PC-9 (cell line): Measurements from ENCODE around the gene STAT5B. TPM values are rescaled to one million over a fixed set of nuclear protein-coding genes. Genes with fewer than 3 reads are reported as not detected.

Source experiments
- BruUV-seq: library from RNA; stranded (reverse); fragments of 400-500 nt; replicated peaks from 2 replicates; lab custom pipeline; 2021; lab: Mats Ljungman, UMichigan
- CTCF ChIA-PET: fragments of 300-600 bp; sonication (Branson Sonifier 250); formaldehyde crosslinking; loops from one replicate; lab custom pipeline; 2022; ENCODE audit warnings: antibody characterized with exemption; lab: Charles Lee
- POLR2A ChIA-PET: fragments of 300-600 bp; sonication (Branson Sonifier 250); formaldehyde crosslinking; loops from one replicate; lab custom pipeline; 2022; ENCODE audit warnings: antibody characterized with exemption; ENCODE audit not compliant: unreplicated experiment; lab: Charles Lee
- DNase-seq, 2 experiments: peaks; one replicate each; pipeline versions ENCODE4 v3.0.0 to v3.0.0-alpha.2; 2015 to 2022; ENCODE audit warnings: mixed read lengths in 1 of 2
- H2AFZ ChIP-seq: fragments of 200-600 bp; sonication (generic); 2 replicates; pipeline ENCODE4 v1.8.1; 2017; ENCODE audit warnings: antibody characterized with exemption
- H3F3A ChIP-seq: fragments of 200-600 bp; sonication (generic); 2 replicates; pipeline ENCODE4 v1.8.1; 2017; ENCODE audit warnings: antibody characterized with exemption, mild to moderate bottlenecking, low read depth; ENCODE audit not compliant: insufficient read depth
- H3K27ac ChIP-seq: fragments of 200-600 bp; sonication (generic); 2 replicates; pipeline ENCODE4 v1.6.1; 2016; ENCODE audit warnings: mixed run types
- H3K27me3 ChIP-seq: fragments of 200-600 bp; sonication (generic); 2 replicates; pipeline ENCODE4 v1.6.1; 2016; ENCODE audit warnings: low read depth, mixed run types; ENCODE audit not compliant: insufficient read depth
- H3K36me3 ChIP-seq: fragments of 200-600 bp; sonication (generic); 2 replicates; pipeline ENCODE4 v1.6.1; 2016; ENCODE audit warnings: low read depth, mixed run types
- H3K4me1 ChIP-seq: fragments of 200-600 bp; sonication (generic); replicated peaks from 2 replicates; pipeline ENCODE4 v1.6.1; 2016; ENCODE audit warnings: mixed run types; ENCODE audit not compliant: insufficient read depth
- H3K4me2 ChIP-seq: fragments of 200-600 bp; sonication (generic); 2 replicates; pipeline ENCODE4 v1.6.1; 2017; ENCODE audit warnings: mixed run types
- H3K4me3 ChIP-seq: fragments of 200-600 bp; sonication (generic); 2 replicates; pipeline ENCODE4 v1.6.1; 2016; ENCODE audit warnings: mixed run types
- H3K79me2 ChIP-seq: fragments of 200-600 bp; sonication (generic); 2 replicates; pipeline ENCODE4 v1.6.1; 2017; ENCODE audit warnings: low read depth, mixed run types
- H3K9me2 ChIP-seq: fragments of 200-600 bp; sonication (generic); 2 replicates; pipeline ENCODE4 v1.8.1; 2017; ENCODE audit warnings: mild to moderate bottlenecking; ENCODE audit not compliant: insufficient read depth
- H3K9me3 ChIP-seq: fragments of 200-600 bp; sonication (generic); 2 replicates; pipeline ENCODE4 v1.8.1; 2016; ENCODE audit warnings: low read depth; ENCODE audit not compliant: insufficient read depth
- H4K20me1 ChIP-seq: fragments of 200-600 bp; sonication (generic); 2 replicates; pipeline ENCODE4 v1.8.1; 2017; ENCODE audit not compliant: insufficient read depth
- CTCF ChIP-seq: fragments of 200-600 bp; sonication (generic); conservative IDR thresholded peaks from 2 replicates; pipeline ENCODE4 v1.6.1; 2017; ENCODE audit warnings: mixed run types, antibody characterized with exemption, mild to moderate bottlenecking, moderate library complexity
- EZH2 ChIP-seq: fragments of 200-600 bp; sonication (generic); IDR thresholded peaks from 2 replicates; pipeline ENCODE4 v1.8.0; 2017; ENCODE audit warnings: antibody characterized with exemption, low read depth
- intact Hi-C: fragments of 100-400 bp; cut with micrococcal nuclease; formaldehyde crosslinking; loops from one replicate; pipeline ENCODE4 v1.10.0; 2022; ENCODE audit not compliant: unreplicated experiment
- total RNA-seq: library from RNA; stranded (reverse); gene quantifications from 2 replicates; pipeline ENCODE4 v1.2.3, GENCODE V29; 2021

STAT5B gene
- total RNA-seq, 1 experiment from 2014 or later, result 19.5 TPM

- TF ChIP-seq CTCF, result no peak
- no peak for TF ChIP-seq EZH2
- Histone ChIP-seq H3K4me1 (no peaks in the 10 kb centered on the region), H2AFZ (no peak overlapping the region), H3K4me2 (no peak overlapping the region), H4K20me1 (no peaks in the 10 kb centered on the region), H3K79me2 (no peaks in the 10 kb centered on the region), H3K27me3 (peaks cover 23% of the 10 kb centered on the region), H3K27ac (no peak overlapping the region), H3K9me2 (no peaks in the 10 kb centered on the region), H3K36me3 (no peaks in the 10 kb centered on the region), H3K4me3 (no peak overlapping the region), H3F3A (no peaks in the 10 kb centered on the region), H3K9me3 (no peaks in the 10 kb centered on the region)
- POLR2A ChIA-PET, result no interaction called here
- intact Hi-C loops, result no loop called here
- BruUV-seq, result no TSS peak
- DNase-seq, result no peak
- CTCF ChIA-PET, result no interaction called here
These were observed 7.8 kb upstream of the STAT5B start for GRCh38 chr17:42284024-42284369.

DNA sequence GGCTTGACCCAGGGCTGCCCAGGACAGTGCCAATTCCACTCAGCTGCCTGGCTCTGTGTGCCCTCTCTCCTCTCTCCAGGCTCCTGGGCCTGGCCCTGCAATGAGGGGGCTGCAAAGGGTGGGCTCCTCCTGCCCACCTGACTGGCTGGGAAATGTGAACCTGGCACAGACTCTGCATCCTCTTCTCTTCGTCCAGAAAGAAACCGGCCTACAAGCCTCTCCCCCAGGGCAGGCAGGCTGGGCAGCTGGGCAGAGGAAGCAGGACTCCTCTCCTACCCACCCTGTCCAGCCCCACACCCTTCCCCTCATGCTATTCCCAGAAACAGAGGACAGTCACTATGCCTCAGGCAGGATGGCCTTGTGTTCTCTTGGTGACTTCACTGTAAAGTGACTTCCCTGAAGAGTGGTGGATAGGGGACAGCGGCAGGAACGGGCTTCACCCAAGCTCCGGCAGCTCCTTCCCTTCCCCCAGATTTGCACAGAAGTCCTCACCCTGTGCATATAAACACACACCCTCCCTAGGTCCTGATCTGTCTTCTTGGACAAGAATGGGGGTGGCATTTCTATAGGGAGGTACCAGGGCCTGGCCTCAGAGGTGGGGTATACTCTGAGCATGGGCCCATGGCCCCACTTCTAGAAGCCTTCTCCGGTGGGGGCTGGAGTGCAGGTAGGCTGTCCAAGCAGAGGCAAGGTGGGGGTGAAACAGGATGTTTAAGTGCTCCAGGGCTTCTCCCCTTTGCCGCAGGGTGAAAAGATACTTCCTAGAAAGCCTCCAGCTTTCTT is 7.2 kb upstream of the STAT5B start:
- H3K27ac ChIP-seq, result no peak overlapping the region

GRCh38 chr17:42282478-42283080 is 6.4 kb upstream of the STAT5B start:
- no peaks in the 10 kb centered on the region for H3K4me1 ChIP-seq
- no peaks in the 10 kb centered on the region for H3K9me3 ChIP-seq
- no peak overlapping the region for H2AFZ ChIP-seq
- CTCF ChIA-PET, result interaction anchor here (0.7 kb wide), 1 partner anchor 42 kb away, joined by 3 read pairs; no protein-coding TSS in a partner anchor
- no peak for TF ChIP-seq CTCF
- no peak for TF ChIP-seq EZH2
- no peak overlapping the region for H3K4me2 ChIP-seq
- H3K9me2 ChIP-seq, result no peaks in the 10 kb centered on the region
- no peak overlapping the region for H3K27ac ChIP-seq
- intact Hi-C loops, result no loop called here
- no peak overlapping the region for H3K4me3 ChIP-seq
- H3K27me3 ChIP-seq, result peaks cover 10% of the 10 kb centered on the region
- POLR2A ChIA-PET, result interaction anchor here (0.7 kb wide), 1 partner anchor 584 kb away, joined by 3 read pairs; no protein-coding TSS in a partner anchor
- BruUV-seq, result no TSS peak
- H3F3A ChIP-seq, result no peaks in the 10 kb centered on the region
- H3K79me2 ChIP-seq, result no peaks in the 10 kb centered on the region
- no peaks in the 10 kb centered on the region for H4K20me1 ChIP-seq
- H3K36me3 ChIP-seq, result no peaks in the 10 kb centered on the region
- DNase-seq, result no peak

More for the DNA sequence above, 7.2 kb upstream of the STAT5B start:
- Histone ChIP-seq H3K4me3 (no peak overlapping the region), H3K27me3 (peaks cover 19% of the 10 kb centered on the region), H4K20me1 (no peaks in the 10 kb centered on the region), H3K9me3 (no peaks in the 10 kb centered on the region), H3F3A (no peaks in the 10 kb centered on the region), H3K4me1 (no peaks in the 10 kb centered on the region), H3K9me2 (no peaks in the 10 kb centered on the region), H3K36me3 (no peaks in the 10 kb centered on the region), H3K4me2 (no peak overlapping the region), H3K79me2 (no peaks in the 10 kb centered on the region), H2AFZ (no peak overlapping the region)
- BruUV-seq, result no TSS peak
- no peak for DNase-seq
- ChIA-PET POLR2A (no interaction called here), CTCF (no interaction called here)
- intact Hi-C loops, result no loop called here
- no peak for TF ChIP-seq CTCF
- TF ChIP-seq EZH2, result no peak
